HK-2 (cell line): Measurements from ENCODE around the gene DGCR6L.
"Not testable (repeated sequence)": the region's sequence is repeated elsewhere in the genome, so short reads cannot be mapped to it uniquely, and the experiment has no call there.

Source experiments
- DNase-seq: peaks from one replicate; pipeline ENCODE4 v3.0.0-alpha.2; 2018; ENCODE audit not compliant: unreplicated experiment

Gene DGCR6L

DNA sequence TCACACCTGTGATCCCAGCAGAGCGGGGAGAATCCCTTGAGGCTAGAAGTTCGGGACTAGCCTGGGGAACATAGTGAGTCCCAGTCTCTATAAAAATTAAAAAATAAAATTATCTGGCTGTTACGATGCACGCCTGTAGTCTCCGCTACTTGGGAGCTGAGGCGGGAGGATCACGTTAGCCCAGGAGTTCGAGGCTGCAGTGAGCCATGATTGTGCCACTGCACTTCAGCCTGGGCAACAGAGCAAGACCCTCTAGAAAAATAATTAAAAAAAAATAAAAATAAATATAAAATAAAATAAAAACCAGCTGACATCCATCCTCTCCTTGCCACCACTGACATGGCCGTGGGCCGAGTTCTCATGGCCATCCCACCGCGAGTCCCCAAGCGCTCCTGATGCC, 44.0 kb downstream of the DGCR6L start:
- no peak for DNase-seq

DNA sequence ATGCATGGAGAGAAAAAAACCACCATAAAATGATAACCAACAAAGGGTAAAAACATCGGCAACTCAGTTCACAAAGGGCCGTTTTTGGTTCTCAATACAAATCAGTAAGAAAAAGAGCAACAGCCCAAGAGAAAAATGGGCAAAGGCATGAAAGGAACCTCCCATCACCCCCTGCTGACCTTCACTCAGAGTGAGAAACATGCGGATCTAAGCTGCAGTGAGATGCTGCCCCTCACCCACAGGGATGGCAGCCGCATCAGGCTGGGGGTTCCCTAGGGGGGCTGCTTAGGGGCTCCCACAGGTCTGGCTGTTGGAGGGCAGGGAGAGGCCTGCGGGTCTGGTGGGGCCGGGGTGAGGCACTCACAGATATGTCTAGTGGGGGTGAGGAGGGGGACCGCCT, 44.5 kb downstream of the DGCR6L start:
- DNase-seq = not testable (repeated sequence)

DNA sequence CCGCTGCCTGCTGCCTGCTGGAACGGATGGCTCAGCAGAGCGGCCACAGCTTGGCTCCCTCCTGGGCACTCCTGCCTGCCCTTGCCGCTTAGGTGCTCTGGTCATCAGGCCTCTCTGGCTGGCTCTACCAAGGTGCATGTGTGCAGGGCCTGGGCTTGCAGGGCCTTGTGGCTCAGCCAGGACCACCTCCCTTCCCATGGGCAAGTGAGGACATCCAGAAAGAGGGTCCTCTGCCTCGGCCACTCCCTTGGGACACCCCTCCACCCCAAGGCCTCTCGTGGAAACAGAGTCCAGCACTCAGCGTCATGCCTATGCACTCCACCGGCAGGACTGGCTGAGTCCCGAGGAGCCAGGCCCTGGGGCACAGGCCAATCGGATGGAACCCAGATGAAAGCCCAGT, 45.5 kb downstream of the DGCR6L start:
- not testable (repeated sequence) for DNase-seq

DNA sequence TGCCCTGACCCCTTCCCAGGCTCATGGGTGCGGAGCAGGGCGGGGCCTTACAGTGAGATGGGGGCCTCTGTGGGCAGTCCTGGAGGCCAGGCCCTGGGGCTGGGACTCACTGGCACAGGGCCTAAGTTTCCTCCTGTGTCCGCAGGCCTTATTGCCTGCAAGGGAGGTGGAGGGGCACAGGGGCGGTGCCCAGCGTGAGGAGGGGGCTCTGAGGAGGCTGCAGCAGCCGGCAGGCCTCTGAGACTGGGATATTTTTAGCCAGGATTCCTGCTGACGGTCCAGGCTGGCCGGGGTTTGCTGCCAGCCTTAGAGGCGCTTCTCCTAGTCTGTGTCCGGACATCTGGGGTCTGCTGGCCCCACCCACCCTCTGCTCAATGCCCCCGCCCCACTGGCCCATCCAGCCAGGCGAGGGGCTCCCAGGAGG, 46.1 kb downstream of the DGCR6L start:
- DNase-seq = no peak

DNA sequence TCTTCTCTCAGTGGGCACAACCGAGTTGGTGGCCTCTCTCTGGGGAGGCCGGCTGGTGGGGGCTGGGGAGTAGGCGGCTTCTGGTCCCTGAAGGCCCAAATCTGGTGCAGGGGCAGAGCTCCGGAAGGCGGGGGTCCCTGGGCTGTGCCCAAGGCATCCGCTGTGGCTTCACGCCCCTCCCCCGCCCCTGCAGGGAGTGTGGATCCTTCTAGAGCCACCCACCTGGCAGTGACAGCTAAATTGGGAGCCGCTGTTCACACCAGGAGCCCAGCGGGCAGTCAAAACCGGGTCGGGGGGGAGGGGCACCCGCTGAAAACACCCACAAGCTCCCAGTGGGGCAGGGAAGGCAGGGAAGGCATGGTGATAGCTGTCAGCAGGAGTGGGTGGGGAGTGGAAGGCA, 47.2 kb downstream of the DGCR6L start:
- no peak for DNase-seq

DNA sequence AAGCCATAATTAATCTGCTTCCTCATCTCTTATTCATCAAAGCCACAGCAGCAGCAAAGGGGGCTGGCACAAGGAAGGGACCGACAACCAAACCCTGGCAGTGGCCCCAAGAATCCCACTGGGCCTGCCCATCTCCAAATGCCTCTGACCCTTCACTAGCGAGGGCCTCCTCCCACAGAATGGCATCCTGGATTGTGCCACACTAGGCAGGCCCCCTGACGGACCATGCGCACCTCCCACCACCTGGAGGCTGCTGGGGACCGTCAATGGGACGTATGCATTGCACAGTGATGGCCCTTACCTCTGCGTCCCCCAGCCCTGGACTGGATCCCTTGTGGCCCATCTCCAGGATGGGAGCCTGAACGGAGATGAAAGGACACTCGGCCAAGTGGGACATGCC, 47.7 kb downstream of the DGCR6L start:
- no peak for DNase-seq

- no peak for DNase-seq
These were observed 48.5 kb downstream of the DGCR6L start for GRCh38 chr22:20271114-20271994.

DNA sequence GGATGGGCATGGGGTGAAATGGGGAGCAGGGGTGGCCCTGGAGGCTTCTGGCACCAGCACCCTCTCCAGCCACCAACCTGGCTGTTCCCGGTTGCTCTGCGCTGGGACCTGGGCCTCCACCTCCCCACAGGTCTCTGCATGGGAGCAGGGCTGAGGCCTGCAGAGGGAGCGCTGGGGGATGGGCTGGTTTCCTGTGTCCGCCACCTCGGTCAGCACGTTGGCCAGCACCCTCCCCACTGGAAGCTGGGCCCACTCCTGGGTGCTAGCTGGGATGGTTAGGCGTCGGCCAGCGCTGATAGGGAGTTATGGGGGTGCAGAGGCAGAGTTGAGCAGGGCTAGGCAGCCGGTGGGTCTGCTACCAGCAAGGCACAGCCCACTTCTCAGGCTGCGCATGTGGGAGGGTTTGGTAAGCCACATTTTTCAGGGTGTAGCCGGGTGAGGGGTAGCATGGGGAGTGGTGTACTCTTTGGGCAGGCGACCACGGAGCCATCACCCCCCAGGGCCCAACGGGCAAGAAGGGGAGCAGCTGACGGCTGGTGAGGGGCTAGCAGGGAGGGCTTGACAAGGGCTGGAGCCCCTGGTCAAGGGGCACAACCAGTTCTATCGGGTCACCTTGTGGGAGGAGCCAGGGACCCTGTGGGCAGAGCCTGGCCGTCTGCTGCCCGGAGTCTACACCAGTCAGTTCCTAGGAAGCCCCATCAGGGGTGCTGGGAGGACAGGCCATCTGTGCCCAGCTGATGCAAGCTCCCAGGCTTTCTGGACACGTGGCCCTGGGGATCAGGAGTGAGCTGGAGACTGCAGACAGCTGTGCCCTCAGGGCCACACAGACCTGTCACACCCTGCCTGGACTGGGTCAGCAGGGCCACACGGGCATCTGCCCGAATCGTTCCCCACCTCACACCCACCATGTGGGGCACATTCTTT, 49.4 kb downstream of the DGCR6L start:
- DNase-seq = not testable (repeated sequence)

GRCh38 chr22:20269673-20270072, 50.2 kb downstream of the DGCR6L start:
- not testable (repeated sequence) for DNase-seq

DNA sequence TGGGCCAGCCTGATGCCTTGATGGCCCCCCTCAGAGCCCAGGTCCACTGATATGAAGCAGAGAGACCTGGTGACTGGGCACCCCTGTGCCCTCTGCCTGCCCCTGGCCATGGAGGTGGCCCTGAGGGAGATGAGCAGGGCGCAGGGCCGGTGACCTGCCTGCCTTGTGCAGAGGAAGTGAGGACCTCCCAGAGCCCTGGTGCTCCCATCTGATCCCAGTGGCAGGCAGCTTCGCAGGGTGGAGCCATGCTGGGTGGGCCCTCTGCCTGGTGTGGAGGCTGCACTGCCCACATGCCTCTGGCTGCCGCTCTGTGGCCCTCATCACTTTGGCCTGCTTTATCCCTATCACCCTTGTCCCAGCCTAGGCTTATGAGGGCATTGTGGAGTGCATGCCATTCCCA, 50.7 kb downstream of the DGCR6L start:
- not testable (repeated sequence) for DNase-seq

GRCh38 chr22:20268279-20269012, 51.4 kb downstream of the DGCR6L start, which contains the start of gene RTN4R:
Gene RTN4R, minus strand, starts transcription at chr22:20268318. Its CDS starts 226 bp downstream, at chr22:20268092.
- peak; percentile 44 for DNase-seq

- no peak for DNase-seq
These were observed 52.2 kb downstream of the DGCR6L start for GRCh38 chr22:20267441-20268278.

- DNase-seq = not testable (repeated sequence)
These were observed 53.0 kb downstream of the DGCR6L start for GRCh38 chr22:20266667-20267440.

DNA sequence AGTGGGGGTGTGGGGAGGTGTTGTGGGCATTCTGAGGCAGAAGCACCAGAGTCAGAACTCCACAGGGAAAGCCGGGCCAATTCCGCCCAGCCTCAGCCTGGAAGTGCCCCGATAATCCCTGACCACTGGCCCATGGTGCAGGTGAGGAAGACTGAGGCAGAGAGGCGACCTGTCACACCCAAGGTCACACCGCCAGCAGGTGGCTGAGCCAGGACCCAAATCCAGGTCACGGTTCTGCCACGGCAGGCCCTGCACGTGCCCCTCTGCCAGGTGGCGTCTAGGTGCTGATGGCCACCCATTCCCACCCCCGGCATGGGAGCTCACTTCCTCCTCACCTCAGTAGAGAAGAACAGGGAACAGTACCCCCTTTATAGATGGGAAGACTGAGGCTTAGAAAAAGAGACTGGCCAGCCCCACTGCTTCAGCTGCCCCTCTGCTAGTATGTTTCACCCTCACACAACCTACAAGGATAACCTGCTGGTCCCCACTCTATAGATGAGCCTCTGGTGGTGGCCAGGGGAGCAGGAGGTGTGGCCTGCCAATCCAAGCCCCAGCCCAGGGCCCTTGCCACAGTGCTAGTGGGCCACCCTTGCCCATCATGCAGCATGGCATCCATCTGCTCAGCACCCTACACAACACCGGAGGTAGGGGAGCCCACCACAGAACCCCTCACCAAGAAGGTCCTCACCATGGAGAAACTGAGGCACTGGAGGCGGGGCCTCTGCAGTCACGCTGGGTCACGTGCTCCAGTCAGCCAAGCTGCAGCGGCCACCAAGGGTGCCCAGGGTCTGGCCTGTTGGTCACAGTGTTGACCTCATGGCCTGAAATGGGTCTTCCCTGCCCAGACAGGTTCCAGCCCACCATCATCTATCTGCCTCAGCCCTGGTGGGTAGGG, 53.8 kb downstream of the DGCR6L start:
- DNase-seq = not testable (repeated sequence)

- DNase-seq = no peak
These were observed 55.0 kb downstream of the DGCR6L start for GRCh38 chr22:20264614-20265452.
